ENCODE results near the gene MCC.

The MCC gene

DNA sequence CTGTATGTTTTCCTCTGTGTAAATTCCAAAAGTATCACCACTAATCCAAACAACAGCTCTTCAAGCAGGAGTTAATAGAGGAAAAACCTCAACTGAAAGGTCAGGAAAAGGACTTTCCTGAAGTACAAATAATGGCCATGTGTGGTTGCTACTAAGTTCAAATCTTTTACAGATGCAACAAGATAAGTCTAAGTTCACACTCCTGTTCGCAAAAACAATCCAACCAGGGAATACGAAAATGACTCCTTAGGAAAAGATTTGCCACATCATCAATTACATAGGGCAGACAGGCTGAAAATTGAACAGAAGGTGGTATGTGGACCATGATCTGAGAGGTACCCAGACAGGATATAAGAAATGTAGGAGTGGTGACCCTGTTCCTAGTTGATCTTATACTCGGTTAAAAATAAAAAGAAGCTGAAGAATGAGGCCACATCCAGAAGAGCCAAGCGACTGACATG lies 263.6 kb downstream of the MCC start:
- DNase-seq (ENCODE audit: low read depth, low spot score), result no peak

DNA sequence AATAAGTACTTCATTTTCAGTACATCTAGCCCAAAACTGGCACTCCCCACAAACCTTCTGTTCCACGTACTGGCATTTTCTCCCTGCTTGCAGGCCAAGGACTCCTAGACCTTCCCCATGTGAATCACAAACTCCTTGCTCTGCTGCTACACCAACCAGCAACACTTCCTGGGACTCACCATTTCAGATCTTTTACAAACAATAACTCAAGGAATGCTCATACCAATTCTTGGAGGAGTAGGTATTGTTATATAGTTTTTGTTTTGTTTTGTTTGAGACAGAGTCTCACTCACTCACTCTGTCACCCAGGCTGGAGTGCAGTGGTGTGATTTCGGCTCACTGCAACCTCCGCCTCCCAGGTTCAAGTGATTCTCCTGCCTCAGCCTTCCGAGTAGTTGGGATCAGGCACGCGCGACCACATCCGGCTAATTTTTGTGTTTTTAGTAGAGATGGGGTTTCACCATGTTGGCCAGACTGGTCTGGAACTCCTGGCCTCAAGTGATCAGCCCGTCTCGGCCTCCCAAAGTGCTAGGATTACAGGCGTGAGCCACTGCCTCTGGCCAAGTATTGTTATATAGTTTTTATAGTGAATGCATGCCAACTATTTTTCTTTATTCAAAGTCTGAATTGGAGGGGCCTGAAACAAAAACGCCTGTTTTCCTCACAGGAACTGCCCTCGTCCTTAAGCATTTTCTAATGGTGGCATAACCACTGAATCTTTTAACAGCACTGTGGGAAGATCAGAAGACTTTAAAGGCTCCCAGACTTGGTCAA lies 264.2 kb downstream of the MCC start:
- no peak for DNase-seq (ENCODE audit: low read depth, low spot score)

DNA sequence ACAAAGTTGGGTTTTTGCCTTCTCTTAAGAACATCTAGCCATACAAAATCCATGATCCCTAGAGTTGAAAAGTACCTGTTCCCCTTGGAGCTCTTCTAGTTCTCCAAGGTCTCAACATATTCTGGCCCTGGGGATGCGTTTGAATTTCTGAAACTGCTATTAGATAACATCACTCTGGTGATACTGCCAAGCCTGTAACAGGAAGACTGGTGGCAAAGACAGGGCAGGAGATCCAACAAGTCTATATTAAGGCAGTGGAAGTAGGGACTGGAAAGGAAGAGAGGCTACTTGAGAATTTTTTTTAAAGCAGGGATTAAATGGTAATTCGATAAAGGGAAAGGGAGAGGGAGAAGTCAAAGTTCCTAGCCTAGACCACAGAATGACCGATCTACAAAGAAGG lies 264.9 kb downstream of the MCC start:
- no peak for DNase-seq (ENCODE audit: low read depth, low spot score)

DNA sequence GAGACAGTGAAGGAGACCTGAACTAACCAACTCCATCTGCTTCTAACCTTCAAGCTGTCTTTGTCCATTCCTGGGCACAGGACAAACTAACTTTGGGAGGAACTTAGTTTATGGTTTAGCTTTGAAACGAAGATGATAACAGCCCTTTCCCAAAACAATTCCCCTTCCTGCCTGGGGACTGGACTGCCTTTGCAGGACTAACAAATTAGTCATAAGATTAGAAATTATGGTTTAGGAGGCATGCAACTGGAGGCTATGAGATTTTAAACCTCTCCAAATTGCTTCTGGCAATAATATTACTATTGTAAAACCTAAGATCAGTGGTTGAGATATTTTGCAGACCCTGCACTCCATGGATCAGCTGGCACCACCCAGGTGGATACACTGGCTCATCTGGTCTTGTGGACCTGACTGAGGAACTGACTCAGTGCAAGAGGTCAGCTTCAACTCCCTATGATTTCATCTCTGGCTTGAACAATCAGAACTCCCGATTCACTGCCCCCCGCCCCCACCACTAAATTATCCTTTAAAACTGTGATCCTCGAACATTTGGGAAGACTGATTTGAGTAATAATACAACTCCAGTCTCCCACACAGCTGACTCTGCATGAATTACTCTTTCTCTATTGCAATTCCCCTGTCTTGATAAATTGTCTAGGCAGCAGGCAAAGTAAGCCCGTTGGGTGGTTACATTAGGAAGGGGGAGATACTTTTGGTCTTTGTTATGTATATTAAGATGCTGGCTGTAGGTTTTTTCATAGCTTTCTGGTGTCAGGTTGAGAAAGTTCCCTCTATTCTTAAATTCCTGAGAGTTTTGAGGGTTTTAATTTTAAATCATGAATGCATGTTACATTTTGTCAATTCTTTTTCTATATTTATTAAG lies 266.7 kb downstream of the MCC start:
- no peak for DNase-seq (ENCODE audit: low read depth, low spot score)

DNA sequence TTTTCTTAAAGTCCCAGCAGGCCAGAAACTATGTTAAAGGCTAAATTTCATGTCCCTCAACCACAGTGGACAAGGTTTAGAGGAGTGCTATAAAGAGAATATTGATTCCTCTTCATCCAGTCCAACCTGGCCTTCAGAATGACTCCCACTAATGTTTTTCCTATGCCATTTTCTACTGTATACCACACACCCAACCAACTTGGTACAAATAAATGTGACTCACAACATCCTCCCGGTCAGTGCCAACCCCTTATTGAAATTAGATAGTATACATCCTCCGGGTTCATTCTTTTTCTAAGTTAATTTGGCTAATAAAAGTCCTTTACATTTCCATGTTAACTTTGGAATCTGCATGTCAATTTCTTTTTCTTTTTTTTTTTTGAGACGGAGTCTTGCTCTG lies 268.6 kb downstream of the MCC start:
- no peak for DNase-seq (ENCODE audit: low read depth, low spot score)

DNA sequence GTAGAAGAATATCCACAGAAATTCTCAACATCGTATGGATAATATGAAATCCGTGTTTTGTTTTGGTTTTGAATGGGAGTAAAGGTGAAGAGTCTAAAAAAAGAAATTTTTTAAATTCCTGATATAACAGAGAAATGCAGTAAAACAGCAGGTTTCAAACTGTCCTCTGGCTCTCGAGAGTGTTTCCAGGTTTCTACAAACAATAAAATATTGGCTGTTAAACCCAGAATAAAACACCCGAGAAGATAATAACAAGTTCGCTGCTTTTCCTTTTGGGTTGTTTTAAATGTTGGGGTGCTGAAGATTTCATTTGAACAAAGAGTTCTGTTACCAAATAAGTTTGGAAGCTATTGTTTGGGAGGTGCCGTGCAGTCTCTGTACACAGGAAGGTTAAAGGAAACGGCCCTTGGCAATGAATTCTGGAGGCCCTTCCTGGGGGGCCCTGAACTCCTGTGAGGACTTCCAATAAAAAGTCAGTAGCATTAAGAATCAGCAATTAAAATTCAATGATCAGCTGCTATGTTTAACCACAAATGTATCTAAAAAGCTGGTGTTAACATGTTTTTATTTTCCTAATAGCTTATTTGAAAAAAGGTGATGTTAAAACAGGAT lies 269.2 kb downstream of the MCC start:
- DNase-seq (ENCODE audit: low read depth, low spot score), result no peak

DNA sequence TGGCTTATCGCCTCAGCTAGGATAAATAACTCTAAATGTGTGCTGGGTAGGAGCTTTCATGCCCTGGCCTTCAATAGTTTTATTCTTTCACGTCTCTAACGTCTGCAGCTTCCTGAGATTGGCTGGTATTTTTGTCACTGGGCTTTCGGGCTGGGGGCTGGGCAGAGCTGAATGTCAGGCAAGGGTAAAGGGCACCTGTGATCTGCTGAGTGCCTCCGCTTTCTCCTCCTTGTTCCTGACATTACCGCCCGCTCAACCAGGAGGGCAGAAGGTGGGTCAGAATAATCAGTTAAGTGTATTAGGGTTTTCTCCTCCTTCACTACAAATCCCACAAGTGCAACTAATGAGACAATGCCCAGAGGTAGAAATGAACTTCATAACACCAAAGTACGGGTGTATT lies 270.1 kb downstream of the MCC start:
- DNase-seq (ENCODE audit: low read depth, low spot score), result no peak

DNA sequence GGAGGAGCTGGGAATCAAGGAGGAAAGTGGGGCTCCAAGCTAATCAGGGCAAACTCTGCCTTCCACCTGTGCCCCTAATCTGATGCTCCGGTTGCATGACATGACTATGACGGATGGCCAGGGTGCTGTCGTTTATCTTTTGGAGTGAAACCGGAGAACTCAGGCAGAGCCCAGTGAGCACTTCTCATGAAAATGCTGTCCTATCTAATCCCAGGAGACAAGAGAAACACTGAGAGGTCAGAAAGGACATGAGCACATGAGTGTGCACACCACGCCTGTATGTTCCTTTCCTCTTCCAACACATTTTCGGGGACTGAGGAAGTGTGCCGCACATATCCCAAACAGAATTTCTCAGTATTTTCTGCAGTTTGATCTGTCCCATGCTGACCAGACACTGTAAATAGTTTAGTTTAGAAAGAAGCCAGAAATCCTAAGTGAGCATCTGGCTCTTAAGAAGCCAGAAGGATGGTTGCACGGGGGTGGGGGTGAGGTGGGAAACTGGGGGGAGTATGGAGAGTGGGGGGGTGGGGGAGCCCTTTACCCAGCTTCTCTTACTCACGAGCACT lies 270.6 kb downstream of the MCC start:
- no peak for DNase-seq (ENCODE audit: low read depth, low spot score)

DNA sequence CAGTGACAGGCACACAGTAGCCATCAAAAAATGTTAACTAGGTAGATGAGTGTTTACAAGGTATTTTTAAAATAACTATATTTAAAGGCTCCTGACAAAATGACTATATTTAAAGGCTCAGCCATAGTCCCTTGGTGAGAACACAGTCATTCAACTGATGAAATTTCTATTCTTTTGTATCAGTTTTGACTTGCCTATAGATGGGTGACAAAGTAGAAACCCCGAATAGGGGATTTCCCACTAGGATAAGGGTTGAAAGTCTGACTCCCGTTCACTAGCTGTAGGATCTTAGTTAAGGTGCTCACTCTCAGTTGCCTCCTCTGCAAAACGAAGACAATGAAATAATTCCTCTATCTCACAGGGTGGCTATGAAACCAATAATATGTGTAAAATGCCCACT lies 271.7 kb downstream of the MCC start:
- DNase-seq (ENCODE audit: low read depth, low spot score), result no peak

DNA sequence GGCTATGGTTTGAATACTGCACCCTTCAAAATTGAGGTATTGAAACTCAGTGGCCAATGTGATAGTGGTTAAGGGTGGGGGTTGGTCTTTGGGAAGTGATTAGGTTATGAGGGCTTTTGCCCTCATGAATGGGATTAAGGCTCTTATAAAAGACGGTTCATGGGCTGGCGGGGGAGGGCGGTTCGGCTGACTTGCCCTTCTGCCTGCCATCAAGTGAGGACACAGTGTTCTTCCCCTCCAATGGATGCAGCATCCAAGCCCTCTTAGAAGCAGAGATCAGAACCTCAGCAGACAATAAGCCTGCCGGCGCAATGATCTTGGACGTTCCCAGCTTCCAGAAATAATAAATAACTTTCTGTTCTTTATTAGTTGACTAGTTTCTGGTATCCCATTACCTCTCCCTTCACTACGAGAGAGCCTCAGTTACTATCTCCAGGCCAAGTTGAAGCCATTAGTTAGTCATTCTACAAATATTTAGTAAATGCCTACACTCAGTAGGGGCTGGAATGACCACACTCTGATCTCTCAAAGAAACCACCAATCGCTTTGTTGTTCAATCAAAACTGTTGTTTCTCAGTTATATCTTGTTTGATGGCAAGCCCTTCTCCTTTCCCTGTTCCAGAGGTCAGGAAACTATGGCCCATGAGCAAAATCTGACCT lies 272.7 kb downstream of the MCC start:
- no peak for DNase-seq (ENCODE audit: low read depth, low spot score)

DNA sequence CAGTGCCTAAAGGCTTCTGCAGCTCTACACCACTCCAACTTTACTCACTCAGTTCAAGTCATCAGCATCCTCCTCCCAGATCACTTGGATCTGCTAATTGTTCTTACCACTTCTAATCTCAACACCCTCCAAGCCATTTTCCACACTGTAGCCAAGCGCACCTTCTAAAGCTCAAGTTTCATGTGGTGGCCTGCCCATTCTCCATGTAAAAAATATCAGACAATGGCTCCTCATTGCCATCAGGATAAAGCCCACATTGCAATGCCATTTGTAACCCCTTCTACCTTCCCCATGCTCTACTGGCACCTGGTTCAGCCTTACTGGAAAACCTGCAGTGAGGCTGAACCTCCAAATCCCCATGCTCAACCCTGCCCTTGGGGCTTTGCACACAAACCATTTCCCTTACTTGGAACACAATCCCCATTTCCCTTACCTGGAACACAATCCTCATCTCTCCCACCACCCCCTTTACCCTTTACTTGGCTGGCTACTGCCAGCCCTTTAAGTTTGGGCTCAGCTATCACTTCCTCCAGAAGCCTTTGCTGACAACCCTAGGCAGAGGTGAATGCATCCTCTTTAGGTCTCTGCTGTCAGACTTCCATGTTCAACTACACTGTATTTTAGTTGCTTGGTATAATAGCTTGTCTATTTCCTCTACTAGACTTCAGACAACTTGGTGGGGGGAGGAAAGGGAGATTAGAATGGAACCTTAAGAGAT lies 273.5 kb downstream of the MCC start:
- DNase-seq (ENCODE audit: low read depth, low spot score), result no peak

DNA sequence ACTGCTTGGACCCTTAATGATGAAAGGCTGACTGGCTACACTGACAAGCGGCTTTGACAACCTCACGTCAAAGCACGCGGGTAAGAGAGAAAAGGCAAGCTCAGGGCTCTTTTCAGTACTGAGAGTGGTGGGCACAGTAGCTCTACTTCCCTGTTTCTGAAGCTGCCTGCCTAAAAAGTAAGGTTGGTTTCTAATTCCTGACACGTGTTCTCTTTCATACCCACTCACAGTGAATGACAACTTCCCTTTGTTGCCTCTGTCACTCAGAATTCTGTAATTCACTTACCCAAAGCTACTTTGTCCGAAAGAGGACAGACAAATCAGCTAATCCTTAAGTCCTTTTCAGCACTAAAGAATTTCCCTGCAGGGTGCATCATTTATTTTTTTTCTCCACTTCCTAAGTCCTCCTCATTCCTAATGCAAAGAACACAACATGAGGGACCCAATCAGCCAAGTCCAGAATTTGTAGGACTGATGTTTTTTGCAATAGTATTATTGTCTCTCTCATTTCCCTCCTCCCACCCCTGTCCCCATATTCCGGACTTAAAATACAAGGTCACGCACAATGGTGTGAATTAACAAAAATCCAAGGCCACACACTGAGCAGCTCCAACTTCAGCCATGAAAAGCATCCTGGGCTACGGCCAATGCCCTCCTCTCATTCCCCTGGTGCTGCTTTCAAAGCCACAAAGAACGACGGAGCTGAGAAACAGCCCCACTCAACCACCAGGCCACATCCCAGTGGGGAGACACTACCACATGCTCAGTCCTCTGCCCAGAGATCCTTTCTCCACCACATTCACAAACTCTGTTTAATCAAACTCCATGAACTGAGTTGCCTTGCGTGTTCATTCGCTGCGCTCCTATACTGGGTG lies 274.5 kb downstream of the MCC start:
- DNase-seq (ENCODE audit: low read depth, low spot score), result no peak

DNA sequence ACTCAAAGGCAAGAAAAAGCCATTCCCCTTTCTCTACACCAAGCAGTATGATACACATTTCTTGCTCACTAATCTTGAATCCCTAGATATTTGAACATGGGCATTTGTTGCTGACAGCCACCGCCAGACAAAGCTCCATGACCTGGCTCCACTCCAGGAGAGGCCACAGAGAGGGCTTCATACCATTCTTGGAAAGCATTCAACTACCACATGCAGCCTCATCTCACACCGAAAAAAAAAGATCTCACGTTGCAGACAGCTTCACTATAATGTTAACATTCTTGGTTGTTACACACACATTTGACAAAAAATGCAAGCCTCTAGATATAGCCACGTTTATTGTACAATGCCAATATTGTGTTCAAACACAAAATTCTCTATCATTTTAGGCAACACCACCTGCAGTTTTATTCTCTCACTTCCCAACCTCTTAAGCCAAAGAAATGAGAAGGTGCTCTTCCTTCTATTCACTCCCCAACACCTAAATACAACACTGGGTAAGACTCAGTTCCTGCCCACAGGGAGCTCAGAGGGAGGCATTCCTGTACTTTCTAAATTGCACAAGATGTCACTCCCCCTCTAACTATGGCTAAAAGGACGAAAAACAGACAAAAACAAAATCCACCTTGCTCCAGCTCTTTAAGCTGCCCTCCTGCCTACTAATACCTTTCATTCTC lies 275.9 kb downstream of the MCC start:
- DNase-seq (ENCODE audit: low read depth, low spot score), result no peak

DNA sequence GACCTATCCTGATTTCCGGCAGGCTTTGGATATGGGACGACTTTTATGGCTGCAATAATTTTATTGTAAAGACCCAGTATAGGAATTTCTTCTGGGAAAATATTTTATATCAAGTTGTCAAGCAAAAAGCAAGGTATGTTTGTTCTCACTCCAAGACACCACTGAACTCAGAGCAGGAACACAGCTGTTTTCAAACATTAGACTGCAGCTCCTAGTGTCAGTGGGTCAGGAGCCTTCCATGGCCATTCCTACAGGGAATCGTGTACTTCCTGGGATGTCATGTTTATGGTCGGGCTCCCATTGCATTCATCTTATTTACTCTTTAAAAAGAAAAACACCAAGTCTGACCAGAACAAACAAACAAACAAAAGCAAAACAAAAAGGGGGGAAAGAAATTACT lies 278.8 kb downstream of the MCC start:
- no peak for DNase-seq (ENCODE audit: low read depth, low spot score)

DNA sequence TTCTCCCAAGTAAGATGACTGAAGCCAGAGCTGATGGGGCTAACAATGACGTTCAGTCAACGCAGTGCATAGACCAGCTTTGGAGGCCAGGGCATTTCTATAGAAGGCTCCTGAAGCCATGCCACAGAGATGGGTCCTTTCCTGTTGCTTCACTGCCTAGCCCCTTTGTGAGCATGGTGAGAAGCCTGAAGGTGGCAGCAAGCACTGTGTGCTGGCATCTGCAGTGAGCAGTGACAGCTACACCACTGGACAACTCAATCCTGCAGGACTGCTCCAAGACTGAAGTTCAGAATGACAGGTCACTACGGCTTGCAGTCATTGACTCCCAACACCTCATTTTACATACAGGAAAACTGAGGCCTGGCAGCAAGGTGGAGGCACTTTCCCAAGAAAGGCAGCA lies 282.4 kb downstream of the MCC start:
- DNase-seq (ENCODE audit: low read depth, low spot score), result no peak

DNA sequence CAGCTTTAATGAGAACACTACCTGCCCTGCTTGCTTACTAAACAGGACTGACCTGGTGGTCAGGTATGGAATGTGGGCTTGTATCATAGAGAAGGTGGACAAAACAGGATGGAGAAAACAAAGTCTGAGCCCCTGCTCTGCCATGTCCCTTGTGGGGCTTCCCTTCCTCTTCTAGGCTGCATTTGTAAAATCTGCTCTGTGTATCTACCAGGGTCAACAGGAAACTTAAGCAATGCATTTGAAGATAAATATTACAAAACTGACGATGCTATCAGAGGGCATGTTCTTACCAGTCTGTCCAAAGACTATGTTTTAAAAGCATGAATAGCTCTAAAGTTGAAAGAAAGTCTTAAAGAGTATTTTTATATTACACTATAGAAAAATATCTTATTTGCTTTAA lies 282.9 kb downstream of the MCC start:
- DNase-seq (ENCODE audit: low read depth, low spot score), result no peak

DNA sequence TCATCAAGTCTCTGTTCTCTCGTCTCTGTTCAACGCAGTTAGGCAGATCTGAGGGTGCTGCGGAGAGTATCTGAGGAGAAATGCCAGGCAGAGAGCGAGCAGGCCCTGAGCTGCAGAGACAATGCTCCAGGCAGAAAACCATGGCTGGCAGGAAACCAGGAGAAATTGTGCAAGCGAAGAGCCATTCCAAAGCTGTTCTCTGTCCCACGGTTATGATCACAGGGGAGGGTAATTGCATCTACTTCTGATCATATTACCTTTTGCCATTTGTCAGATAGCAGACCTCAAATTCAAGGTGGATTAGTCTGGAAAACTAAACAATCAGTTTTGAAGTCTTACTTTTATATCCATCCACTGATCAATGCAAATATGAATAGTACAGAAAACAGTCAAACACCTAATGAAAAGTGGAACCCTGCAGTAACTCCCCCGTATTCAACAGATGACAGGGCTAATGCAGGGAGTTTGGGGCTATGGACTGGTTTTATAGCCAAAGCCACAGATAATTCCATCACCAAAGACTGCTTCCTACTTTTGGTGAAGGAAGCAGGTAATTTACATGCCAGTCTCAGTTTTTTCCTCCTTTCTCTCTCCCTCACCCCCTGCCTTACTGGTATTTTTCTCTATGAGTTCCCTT lies 283.6 kb downstream of the MCC start:
- DNase-seq (ENCODE audit: low read depth, low spot score), result no peak

DNA sequence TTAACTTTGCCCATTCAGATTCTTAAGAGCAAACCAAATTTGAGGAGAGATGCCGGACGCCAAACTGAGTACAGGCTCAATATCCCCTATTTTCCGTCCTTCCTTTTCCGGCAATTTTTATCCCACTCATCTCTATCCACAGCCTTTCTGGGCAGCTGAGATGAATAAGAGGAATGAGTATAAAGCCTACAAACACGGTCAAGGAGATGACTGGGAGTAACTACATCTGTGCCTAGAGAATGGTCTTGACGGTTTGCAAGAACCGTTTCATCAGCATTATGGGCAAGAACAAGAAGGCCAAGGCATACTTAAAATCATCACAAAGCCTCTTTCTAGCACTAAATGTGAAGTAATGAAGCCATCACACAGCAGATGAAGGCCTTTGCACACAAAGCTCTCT lies 284.3 kb downstream of the MCC start:
- DNase-seq (ENCODE audit: low read depth, low spot score), result no peak

Measured in activated naive CD8-positive, alpha-beta T cell treated with anti-CD3 and anti-CD28 coated beads, Interleukin-2, amount 50 U/mL, for 16 hours (primary cell).